Measurements from ENCODE around the gene SSR1.

DNA sequence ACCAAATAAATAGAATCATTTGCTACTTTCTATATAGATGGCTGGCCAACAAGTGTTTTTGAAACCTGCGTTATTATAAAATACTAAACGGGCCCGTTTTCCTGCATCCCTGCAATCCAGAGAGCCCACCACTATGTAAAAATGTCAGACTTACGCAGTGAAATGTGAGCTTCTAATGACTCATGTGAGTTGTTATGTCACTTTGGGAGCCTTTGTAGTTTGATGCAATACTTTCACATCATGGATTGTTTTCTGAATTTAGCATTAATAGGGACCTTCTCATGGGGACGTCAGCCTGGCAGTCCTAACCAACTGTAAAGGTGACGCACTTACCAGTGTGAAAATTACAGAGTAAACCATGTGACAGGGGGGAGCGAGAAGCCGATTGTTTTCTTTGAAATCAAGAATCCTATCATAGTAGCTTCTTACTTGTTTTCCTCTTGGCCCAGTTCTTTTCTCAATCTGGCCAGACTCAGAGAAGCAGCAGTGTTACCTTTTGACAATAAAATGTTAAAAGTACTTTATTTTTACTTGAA lies 75.3 kb downstream of the SSR1 start:
- TF ChIP-seq, protein P1, sequence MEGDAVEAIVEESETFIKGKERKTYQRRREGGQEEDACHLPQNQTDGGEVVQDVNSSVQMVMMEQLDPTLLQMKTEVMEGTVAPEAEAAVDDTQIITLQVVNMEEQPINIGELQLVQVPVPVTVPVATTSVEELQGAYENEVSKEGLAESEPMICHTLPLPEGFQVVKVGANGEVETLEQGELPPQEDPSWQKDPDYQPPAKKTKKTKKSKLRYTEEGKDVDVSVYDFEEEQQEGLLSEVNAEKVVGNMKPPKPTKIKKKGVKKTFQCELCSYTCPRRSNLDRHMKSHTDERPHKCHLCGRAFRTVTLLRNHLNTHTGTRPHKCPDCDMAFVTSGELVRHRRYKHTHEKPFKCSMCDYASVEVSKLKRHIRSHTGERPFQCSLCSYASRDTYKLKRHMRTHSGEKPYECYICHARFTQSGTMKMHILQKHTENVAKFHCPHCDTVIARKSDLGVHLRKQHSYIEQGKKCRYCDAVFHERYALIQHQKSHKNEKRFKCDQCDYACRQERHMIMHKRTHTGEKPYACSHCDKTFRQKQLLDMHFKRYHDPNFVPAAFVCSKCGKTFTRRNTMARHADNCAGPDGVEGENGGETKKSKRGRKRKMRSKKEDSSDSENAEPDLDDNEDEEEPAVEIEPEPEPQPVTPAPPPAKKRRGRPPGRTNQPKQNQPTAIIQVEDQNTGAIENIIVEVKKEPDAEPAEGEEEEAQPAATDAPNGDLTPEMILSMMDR (IDR thresholded peaks at IDR 0.05): no peak
- TF ChIP-seq POLR2A (IDR thresholded peaks at IDR 0.05): no peak
- TF ChIP-seq POLR2AphosphoS5 (IDR thresholded peaks at IDR 0.05): no peak
- TF ChIP-seq EP300 (IDR thresholded peaks at IDR 0.05): no peak
